Lower leg skin (tissue), 4 donors: ENCODE measurements around the gene CBR4. TPM values are rescaled to one million over a fixed set of nuclear protein-coding genes. Genes with fewer than 3 reads are reported as not detected.

Source experiments
- DNase-seq, 2 donors: peaks; one replicate each; pipeline ENCODE4 v3.0.0-alpha.2; 2019; ENCODE audit warnings: low spot score in 2 of 2
- H3K4me3 ChIP-seq: fragments of 200-600 bp; sonication (generic); 2 replicates; pipeline ENCODE4 v1.5.1; 2017; ENCODE audit warnings: mild to moderate bottlenecking, low read depth; ENCODE audit not compliant: poor library complexity, severe bottlenecking
- CTCF ChIP-seq, 3 donors: fragments of 450-650 bp; IDR thresholded peaks; one replicate each; pipeline ENCODE4 v1.5.1; 2016; ENCODE audit warnings: antibody characterized with exemption in 3 of 3, mild to moderate bottlenecking in 3 of 3, moderate library complexity in 2 of 3
- POLR2A ChIP-seq, 2 donors: fragments of 450-650 bp; IDR thresholded peaks; one replicate each; pipeline ENCODE4 v1.6.1; 2016 to 2017; ENCODE audit warnings: antibody characterized with exemption in 2 of 2, mild to moderate bottlenecking in 1 of 2, moderate library complexity in 1 of 2
- WGBS, 2 donors: methylation state at CpG; one replicate each; pipeline ENCODE4 v1.1.5; 2018; 5-methylcytosine and 5-hydroxymethylcytosine counted together
- intact Hi-C: fragments of 100-400 bp; cut with DNase I; formaldehyde crosslinking; loops from one replicate; pipeline ENCODE4 v1.15.0; 2023; ENCODE audit warnings: low total_unique reads
- total RNA-seq, 4 donors: library from RNA; depleted of rRNA; stranded (reverse); fragments of >200 nt; gene quantifications; one replicate each; pipeline ENCODE4 v1.1.0, GENCODE V29; 2016

The CBR4 gene
- total RNA-seq, 4 donors from 2014 or later, result 13.7 to 37.2 (median 18.8) TPM

GRCh38 chr4:169051761-169052593 lies 41.9 kb upstream of the CBR4 start:
- peak in 1 of 2 donors; percentile 56 for DNase-seq
- TF ChIP-seq POLR2A (IDR thresholded peaks at IDR 0.05) (no peak), CTCF (IDR thresholded peaks at IDR 0.05) (no peak)
- no peak overlapping the region for H3K4me3 ChIP-seq
- intact Hi-C loops, result no loop called here
- WGBS, 2 donors, result 51 to 61% methylated on average over 10 of the region's 10 CpGs

DNA sequence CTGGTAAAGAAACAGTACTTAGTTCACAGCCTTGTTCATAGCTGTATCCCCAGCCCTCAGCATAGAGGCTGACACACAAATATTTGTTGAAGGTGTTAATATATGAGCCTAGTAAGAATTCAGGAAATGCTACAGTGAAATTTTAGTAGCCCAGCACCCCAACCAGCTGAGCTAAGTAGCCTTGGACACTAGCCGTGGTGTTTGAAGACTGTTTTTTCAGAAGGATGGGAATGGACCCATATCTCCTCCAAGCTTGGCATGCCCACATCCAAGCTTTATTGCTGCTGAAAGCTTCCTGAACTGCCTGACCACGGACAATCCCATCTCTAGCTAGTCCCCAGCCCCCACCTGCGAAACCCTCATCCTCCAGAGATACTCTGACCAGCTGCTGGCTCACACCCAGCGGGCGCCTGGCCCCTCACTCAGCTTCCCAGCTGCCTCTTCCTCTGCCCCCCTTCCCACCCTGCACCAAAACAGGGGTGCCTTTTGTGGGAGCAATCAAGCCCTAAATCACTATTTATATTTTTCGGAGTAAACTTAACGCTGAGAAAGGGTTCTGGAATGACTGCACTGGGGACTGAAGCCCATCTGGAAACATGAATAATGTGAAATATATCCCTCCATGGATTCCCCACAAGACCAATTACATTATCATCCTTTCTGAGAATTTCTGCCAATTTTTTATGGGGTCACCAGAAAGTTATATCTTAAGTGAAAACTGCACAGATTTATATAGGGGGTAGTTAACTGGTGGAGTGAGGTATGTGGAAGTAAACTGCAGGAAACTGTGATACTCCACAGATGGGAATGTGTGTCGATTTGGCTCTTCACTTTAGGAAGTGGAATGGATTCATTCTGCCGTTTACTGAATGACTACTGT lies 41.1 kb upstream of the CBR4 start:
- 76 to 90% methylated on average over 9 of the region's 9 CpGs for WGBS, 2 donors
- intact Hi-C loops, result no loop called here
- peak in 1 of 2 donors; percentile 25 for DNase-seq
- TF ChIP-seq CTCF (IDR thresholded peaks at IDR 0.05) (no peak), POLR2A (IDR thresholded peaks at IDR 0.05) (no peak)
- H3K4me3 ChIP-seq, result no peak overlapping the region

DNA sequence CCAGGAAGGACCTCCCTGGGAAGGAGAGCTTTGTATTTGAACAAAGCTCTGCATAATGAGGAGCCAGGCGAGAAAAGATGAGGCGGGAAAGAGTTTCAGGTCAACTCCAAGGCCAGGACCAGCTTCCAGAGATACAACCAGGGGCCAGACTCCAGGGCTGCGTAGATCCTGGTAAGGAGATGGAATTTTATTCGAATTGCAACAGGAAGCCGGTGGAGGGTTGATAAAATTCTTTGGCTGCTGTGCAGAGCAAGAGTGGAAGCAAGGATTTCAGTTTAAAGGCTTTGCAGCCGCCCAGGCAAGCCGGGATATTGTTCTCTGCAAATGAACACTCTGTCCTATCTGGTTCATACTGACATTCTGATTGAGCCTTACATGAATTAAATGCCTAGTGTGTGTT lies 40.2 kb upstream of the CBR4 start:
- DNase-seq, result peak in 1 of 2 donors; percentile 61
- TF ChIP-seq POLR2A (IDR thresholded peaks at IDR 0.05), result no peak
- no peak for TF ChIP-seq CTCF (IDR thresholded peaks at IDR 0.05)
- WGBS, 2 donors, result 71% methylated on average over 7 of the region's 7 CpGs
- intact Hi-C loops, result no loop called here
- H3K4me3 ChIP-seq, result no peak overlapping the region

GRCh38 chr4:169048868-169049414 lies 38.9 kb upstream of the CBR4 start:
- no peak for DNase-seq
- 85 to 94% methylated on average over 9 of the region's 9 CpGs for WGBS, 2 donors
- TF ChIP-seq CTCF (IDR thresholded peaks at IDR 0.05) (no peak), POLR2A (IDR thresholded peaks at IDR 0.05) (no peak)
- H3K4me3 ChIP-seq, result no peak overlapping the region
- intact Hi-C loops, result no loop called here

GRCh38 chr4:169047956-169048355 lies 37.9 kb upstream of the CBR4 start:
- intact Hi-C loops, result no loop called here
- peak in 1 of 2 donors; percentile 18 for DNase-seq
- no peak for TF ChIP-seq POLR2A (IDR thresholded peaks at IDR 0.05)
- no peak for TF ChIP-seq CTCF (IDR thresholded peaks at IDR 0.05)
- no peak overlapping the region for H3K4me3 ChIP-seq
- 79 to 84% methylated on average over 4 of the region's 4 CpGs for WGBS, 2 donors
